Astrocyte (in vitro differentiated cells and primary cell): ENCODE results near the gene KCNJ16. TPM values are rescaled to one million over a fixed set of nuclear protein-coding genes. Genes with fewer than 3 reads are reported as not detected.

Source experiments
- DNase-seq: peaks from one replicate; pipeline ENCODE4 v3.0.0-alpha.2; 2010; ENCODE audit warnings: low read depth
- FAIRE-seq: peaks from 2 replicates; lab custom pipeline; 2011; peaks lifted over from hg19 to GRCh38; lab: Jason Lieb, UNC
- H2AFZ ChIP-seq: 2 replicates; pipeline ENCODE4 v1.6.0; 2012; ENCODE audit warnings: low read depth, low read length, inconsistent platforms
- H3K27ac ChIP-seq: 2 replicates; pipeline ENCODE4 v1.5.1; 2011; ENCODE audit warnings: low read depth, low read length, inconsistent platforms
- H3K27me3 ChIP-seq: 2 replicates; pipeline ENCODE4 v1.6.0; 2011; ENCODE audit warnings: low read length, inconsistent platforms; ENCODE audit not compliant: insufficient read depth
- H3K36me3 ChIP-seq: 2 replicates; pipeline ENCODE4 v1.5.1; 2011; ENCODE audit warnings: low read length, inconsistent platforms; ENCODE audit not compliant: insufficient read depth
- H3K4me1 ChIP-seq: 2 replicates; pipeline ENCODE4 v1.5.1; 2011; ENCODE audit warnings: low read length, inconsistent platforms; ENCODE audit not compliant: insufficient read depth
- H3K4me2 ChIP-seq: 2 replicates; pipeline ENCODE4 v1.6.0; 2012; ENCODE audit warnings: low read length, inconsistent platforms
- H3K4me3 ChIP-seq: 2 replicates; pipeline ENCODE4 v1.5.1; 2011; ENCODE audit warnings: low read depth, mild to moderate bottlenecking, low read length, inconsistent platforms; ENCODE audit not compliant: insufficient read depth
- H3K79me2 ChIP-seq: 2 replicates; pipeline ENCODE4 v1.6.0; 2012; ENCODE audit warnings: mild to moderate bottlenecking, low read length, inconsistent platforms; ENCODE audit not compliant: insufficient read depth
- H3K9ac ChIP-seq: 2 replicates; pipeline ENCODE4 v1.6.0; 2012; ENCODE audit warnings: mild to moderate bottlenecking, low read length, inconsistent platforms
- H3K9me3 ChIP-seq: 2 replicates; pipeline ENCODE4 v1.5.1; 2012; ENCODE audit warnings: low read depth, mild to moderate bottlenecking, low read length, inconsistent platforms; ENCODE audit not compliant: insufficient read depth
- H4K20me1 ChIP-seq: 2 replicates; pipeline ENCODE4 v1.6.0; 2012; ENCODE audit warnings: low read length, inconsistent platforms; ENCODE audit not compliant: insufficient read depth
- H3K27ac Mint-ChIP-seq: one replicate; pipeline ENCODE4 v1.8.0; 2021; ENCODE audit warnings: mild to moderate bottlenecking, mixed read lengths; ENCODE audit not compliant: unreplicated experiment
- H3K27me3 Mint-ChIP-seq: one replicate; pipeline ENCODE4 v1.8.0; 2021; ENCODE audit warnings: low read depth, mixed read lengths; ENCODE audit not compliant: unreplicated experiment
- H3K36me3 Mint-ChIP-seq: one replicate; pipeline ENCODE4 v1.8.0; 2021; ENCODE audit warnings: low read depth, mixed read lengths; ENCODE audit not compliant: unreplicated experiment
- H3K4me1 Mint-ChIP-seq: one replicate; pipeline ENCODE4 v1.8.0; 2021; ENCODE audit warnings: low read depth, mixed read lengths; ENCODE audit not compliant: unreplicated experiment
- H3K4me3 Mint-ChIP-seq: one replicate; pipeline ENCODE4 v1.8.0; 2021; ENCODE audit warnings: mild to moderate bottlenecking, moderate library complexity, mixed read lengths; ENCODE audit not compliant: unreplicated experiment
- H3K9me3 Mint-ChIP-seq: one replicate; pipeline ENCODE4 v1.8.0; 2021; ENCODE audit warnings: mild to moderate bottlenecking, mixed read lengths; ENCODE audit not compliant: unreplicated experiment
- CTCF ChIP-seq: IDR thresholded peaks from 2 replicates; pipeline ENCODE4 v1.5.1; 2011; ENCODE audit warnings: low read depth, mild to moderate bottlenecking, inconsistent platforms, low read length, moderate library complexity; ENCODE audit not compliant: insufficient read depth
- EZH2 ChIP-seq: IDR thresholded peaks from 2 replicates; pipeline ENCODE4 v1.6.1; 2012; ENCODE audit warnings: mild to moderate bottlenecking, low read length, inconsistent platforms; ENCODE audit not compliant: insufficient read depth
- total RNA-seq: library from RNA; stranded (reverse); gene quantifications from 2 replicates; pipeline ENCODE4 v1.2.1, GENCODE V29; 2021

The KCNJ16 gene
- total RNA-seq, 1 donor from 2014 or later, result 0.73 TPM

- Histone ChIP-seq H3K4me2 (no peak overlapping the region), H3K36me3 (no peaks in the 10 kb centered on the region), H3K27me3 (no peaks in the 10 kb centered on the region), H3K4me1 (peaks cover 20% of the 10 kb centered on the region), H3K9me3 (no peaks in the 10 kb centered on the region), H3K27ac (no peak overlapping the region), H3K79me2 (no peaks in the 10 kb centered on the region), H4K20me1 (no peaks in the 10 kb centered on the region), H2AFZ (no peak overlapping the region), H3K9ac (no peak overlapping the region), H3K4me3 (no peak overlapping the region)
- TF ChIP-seq CTCF (no peak), EZH2 (no peak)
- DNase-seq (no peak), FAIRE-seq (no peak)
- Mint-ChIP-seq H3K4me3 (no peak overlapping the region), H3K4me1 (peaks cover 17% of the 10 kb centered on the region), H3K9me3 (no peaks in the 10 kb centered on the region), H3K27me3 (no peaks in the 10 kb centered on the region), H3K27ac (no peak overlapping the region), H3K36me3 (no peaks in the 10 kb centered on the region)
These were observed 64.5 kb downstream of the KCNJ16 start for GRCh38 chr17:70139449-70139993.

GRCh38 chr17:70144260-70144846, 69.3 kb downstream of the KCNJ16 start:
- Histone ChIP-seq H3K27ac (no peak overlapping the region), H3K4me1 (no peaks in the 10 kb centered on the region), H3K36me3 (no peaks in the 10 kb centered on the region), H3K27me3 (no peaks in the 10 kb centered on the region), H3K4me2 (no peak overlapping the region), H3K4me3 (no peak overlapping the region), H3K79me2 (no peaks in the 10 kb centered on the region), H2AFZ (no peak overlapping the region), H3K9ac (no peak overlapping the region), H3K9me3 (no peaks in the 10 kb centered on the region), H4K20me1 (no peaks in the 10 kb centered on the region)
- no peaks in the 10 kb centered on the region for H3K27me3 Mint-ChIP-seq
- H3K36me3 Mint-ChIP-seq, result no peaks in the 10 kb centered on the region
- TF ChIP-seq EZH2, result no peak
- peak; percentile 62 for TF ChIP-seq CTCF
- no peak overlapping the region for H3K4me3 Mint-ChIP-seq
- DNase-seq (peak; percentile 7), FAIRE-seq (no peak)
- H3K4me1 Mint-ChIP-seq, result no peaks in the 10 kb centered on the region
- H3K9me3 Mint-ChIP-seq, result no peaks in the 10 kb centered on the region
- no peak overlapping the region for H3K27ac Mint-ChIP-seq

- Histone ChIP-seq H3K4me2 (no peak overlapping the region), H3K4me1 (no peaks in the 10 kb centered on the region), H3K9ac (no peak overlapping the region), H4K20me1 (no peaks in the 10 kb centered on the region), H3K9me3 (no peaks in the 10 kb centered on the region), H3K4me3 (no peak overlapping the region), H3K27ac (no peak overlapping the region), H2AFZ (no peak overlapping the region), H3K79me2 (no peaks in the 10 kb centered on the region), H3K36me3 (no peaks in the 10 kb centered on the region), H3K27me3 (no peaks in the 10 kb centered on the region)
- TF ChIP-seq CTCF (no peak), EZH2 (no peak)
- no peaks in the 10 kb centered on the region for H3K9me3 Mint-ChIP-seq
- no peaks in the 10 kb centered on the region for H3K4me1 Mint-ChIP-seq
- no peak for FAIRE-seq
- H3K27ac Mint-ChIP-seq, result no peak overlapping the region
- peaks cover 3% of the 10 kb centered on the region for H3K27me3 Mint-ChIP-seq
- no peak for DNase-seq
- H3K4me3 Mint-ChIP-seq, result no peak overlapping the region
- H3K36me3 Mint-ChIP-seq, result no peaks in the 10 kb centered on the region
These were observed 78.2 kb downstream of the KCNJ16 start for GRCh38 chr17:70153210-70153609.
